HepG2 (cell line): Measurements from ENCODE around the gene GABBR2. TPM values are rescaled to one million over a fixed set of nuclear protein-coding genes. Genes with fewer than 3 reads are reported as not detected.

Source experiments
- ATAC-seq: fragments of 200-7000 bp; cut with Tn5 transposase; 3 replicates; pipeline ENCODE4 v1.9.1; 2020; ENCODE audit warnings: mild to moderate bottlenecking, moderate library complexity
- BruUV-seq: library from RNA; stranded (reverse); fragments of 400-500 nt; replicated peaks from 2 replicates; lab custom pipeline; 2021; lab: Mats Ljungman, UMichigan
- CTCF ChIA-PET: fragments of 300-600 bp; formaldehyde crosslinking; extraction: SDS; loops from one replicate; lab custom pipeline; 2021; ENCODE audit warnings: low total read pairs, inconsistent platforms, low intra/inter-chr PET ratio; lab: Yijun Ruan, JAX
- POLR2A ChIA-PET: fragments of 350-600 bp; sonication (Branson Sonifier 250); formaldehyde crosslinking; loops from one replicate; lab custom pipeline; 2020; ENCODE audit warnings: antibody characterized with exemption, inconsistent platforms; lab: Yijun Ruan, JAX
- DNase-seq: peaks from one replicate; pipeline ENCODE4 v3.0.0-alpha.2; 2015; ENCODE audit warnings: low spot score
- FAIRE-seq: peaks from 3 replicates; lab custom pipeline; 2011; peaks lifted over from hg19 to GRCh38; lab: Jason Lieb, UNC
- H2AFZ ChIP-seq: one replicate; pipeline ENCODE4 v1.6.1; 2011; ENCODE audit warnings: low read length, inconsistent platforms
- H3K27ac ChIP-seq: fragments of 300-600 bp; 3 replicates; pipeline ENCODE4 v1.8.0; 2011; ENCODE audit warnings: mixed run types, mild to moderate bottlenecking, mixed read lengths, low read length, inconsistent platforms; ENCODE audit not compliant: insufficient read depth; ENCODE audit errors: extremely low read length
- H3K27me3 ChIP-seq, 2 experiments: fragments of 200-600 bp in 1 of 2; 2 replicates in 1 of 2; 3 replicates in 1 of 2; pipeline versions ENCODE4 v1.6.0 to v1.8.0; 2011; ENCODE audit warnings: low read length in 2 of 2, mild to moderate bottlenecking in 2 of 2, moderate library complexity in 2 of 2, inconsistent platforms in 1 of 2; ENCODE audit not compliant: insufficient read depth in 2 of 2, control insufficient read depth in 1 of 2
- H3K36me3 ChIP-seq, 2 experiments: fragments of 200-600 bp in 1 of 2; replicated peaks in 1 of 2; 2 replicates in 1 of 2; 3 replicates in 1 of 2; pipeline versions ENCODE4 v1.5.1 to v1.8.0; 2011; ENCODE audit warnings: low read length in 2 of 2, inconsistent platforms in 1 of 2; ENCODE audit not compliant: insufficient read depth in 2 of 2, control insufficient read depth in 1 of 2
- H3K4me1 ChIP-seq: 2 replicates; pipeline ENCODE4 v1.5.1; 2012; ENCODE audit warnings: low read length, inconsistent platforms; ENCODE audit not compliant: insufficient read depth
- H3K4me2 ChIP-seq: 2 replicates; pipeline ENCODE4 v1.6.0; 2011; ENCODE audit warnings: low read depth, low read length, inconsistent platforms
- H3K4me3 ChIP-seq, 3 experiments: fragments of 200-600 bp in 1 of 3; sonication (generic), shearing (Covaris generic) in 1 of 3; replicated peaks in 1 of 3; 2 replicates each; pipeline ENCODE4 v1.5.1; 2011 to 2016; ENCODE audit warnings: low read length in 3 of 3, inconsistent platforms in 2 of 3, low read depth in 2 of 3, mild to moderate bottlenecking in 2 of 3, control low read depth in 1 of 3, mixed read lengths in 1 of 3; ENCODE audit not compliant: insufficient read depth in 1 of 3
- H3K79me2 ChIP-seq: one replicate; pipeline ENCODE4 v1.6.1; 2011; ENCODE audit warnings: low read length, inconsistent platforms; ENCODE audit not compliant: insufficient read depth
- H3K9ac ChIP-seq: 2 replicates; pipeline ENCODE4 v1.6.0; 2011; ENCODE audit warnings: mild to moderate bottlenecking, low read depth, low read length, inconsistent platforms; ENCODE audit not compliant: insufficient read depth
- H3K9me3 ChIP-seq: 2 replicates; pipeline ENCODE4 v1.5.1; 2012; ENCODE audit warnings: mild to moderate bottlenecking, low read length
- H4K20me1 ChIP-seq: 2 replicates; pipeline ENCODE4 v1.6.0; 2011; ENCODE audit warnings: inconsistent platforms, mild to moderate bottlenecking, low read length, moderate library complexity; ENCODE audit not compliant: insufficient read depth
- BCL6 ChIP-seq: IDR thresholded peaks from 2 replicates; pipeline ENCODE4 v1.6.1; 2016; ENCODE audit warnings: missing genetic modification reagents, missing compliant biosample characterization
- CCAR2 ChIP-seq: fragments of 200-400 bp; formaldehyde crosslinking; optimal IDR thresholded peaks from 2 replicates; pipeline ENCODE3; 2018; ENCODE audit warnings: low read depth, mild to moderate bottlenecking, low read length, moderate library complexity
- CEBPB ChIP-seq: IDR thresholded peaks from 2 replicates; pipeline ENCODE4 v1.6.1; 2011; ENCODE audit warnings: low read depth, low read length, improper control_type of control experiment, borderline replicate concordance
- FOXO1 ChIP-seq: sonication (generic); formaldehyde crosslinking; IDR thresholded peaks from 2 replicates; pipeline ENCODE4 v1.4.0; 2020; ENCODE audit warnings: missing genetic modification reagents
- HDAC6 ChIP-seq: fragments of 200-600 bp; sonication (generic); IDR thresholded peaks from 2 replicates; pipeline ENCODE4 v1.7.0; 2017; ENCODE audit warnings: mild to moderate bottlenecking, antibody characterized with exemption, low read length, low read depth
- IKZF4 ChIP-seq: sonication (generic); formaldehyde crosslinking; IDR thresholded peaks from 2 replicates; pipeline ENCODE4 v1.5.1; 2020; ENCODE audit warnings: borderline replicate concordance, mild to moderate bottlenecking, low read depth, missing genetic modification reagents; ENCODE audit errors: not compliant biosample characterization
- KDM1A ChIP-seq: IDR thresholded peaks from 2 replicates; pipeline ENCODE4 v1.6.1; 2016; ENCODE audit warnings: missing compliant biosample characterization
- ZC3H13 ChIP-seq: sonication (generic); formaldehyde crosslinking; IDR thresholded peaks from 2 replicates; pipeline ENCODE4 v1.8.1; 2023; ENCODE audit warnings: mild to moderate bottlenecking, missing genetic modification reagents, moderate library complexity
- ZNF550 ChIP-seq: sonication (generic); formaldehyde crosslinking; IDR thresholded peaks from 2 replicates; pipeline ENCODE4 v1.4.0; 2020; ENCODE audit warnings: mild to moderate bottlenecking, missing genetic modification reagents, borderline replicate concordance
- ZNF841 ChIP-seq: sonication (generic); formaldehyde crosslinking; IDR thresholded peaks from 2 replicates; pipeline ENCODE4 v1.8.1; 2023; ENCODE audit warnings: missing genetic modification reagents, borderline replicate concordance
- ZSCAN21 ChIP-seq: sonication (generic); formaldehyde crosslinking; IDR thresholded peaks from 2 replicates; pipeline ENCODE4 v1.8.0; 2022; ENCODE audit warnings: mild to moderate bottlenecking, missing genetic modification reagents, moderate library complexity, borderline replicate concordance
- WGBS: methylation state at CpG from one replicate; pipeline ENCODE4 v1.1.6; 2017; ENCODE audit warnings: low lambda C conversion rate; 5-methylcytosine and 5-hydroxymethylcytosine counted together
- in situ Hi-C: cut with HindIII; loops from 2 replicates; pipeline ENCODE4 v1.10.0; 2017; ENCODE audit warnings: low pct_unique_long_range_greater_than_20kb; ENCODE audit not compliant: extremely low pct_ligation_motif_present
- intact Hi-C: fragments of 100-400 bp; cut with micrococcal nuclease; formaldehyde crosslinking; loops from one replicate; pipeline ENCODE4 v1.10.0; 2022; ENCODE audit not compliant: unreplicated experiment
- polyA plus RNA-seq, 8 experiments: library from polyadenylated mRNA; depleted of rRNA in 3 of 8; stranded (reverse) in 7 of 8; unstranded in 1 of 8; fragments of >200 nt; fragmentation: Illumina TruSeq in 4 of 8; extraction: Trizol in 4 of 8; gene quantifications; 2 replicates each; pipeline versions ENCODE4 v1.2.1 to v1.2.3, GENCODE V29; 2011 to 2016; ENCODE audit warnings: low read depth in 4 of 8, missing spikeins in 1 of 8, mixed read lengths in 1 of 8; ENCODE audit not compliant: insufficient read depth in 1 of 8
- total RNA-seq, 5 experiments: library from RNA; depleted of rRNA; stranded (reverse); fragments of >200 nt; fragmentation: Illumina TruSeq; extraction: Trizol; gene quantifications; 2 replicates each; pipeline ENCODE4 v1.2.3, GENCODE V29; 2016; ENCODE audit warnings: low read depth in 1 of 5
- TF ChIP-seq, protein P1 (sequence below): sonication (generic); formaldehyde crosslinking; IDR thresholded peaks from 2 replicates; pipeline ENCODE4 v1.4.0; 2020; ENCODE audit warnings: missing genetic modification reagents, borderline replicate concordance
- TF ChIP-seq, protein P2 (sequence below): IDR thresholded peaks from 2 replicates; pipeline ENCODE4 v1.6.1; 2016; ENCODE audit warnings: low read depth, borderline replicate concordance

GABBR2 gene
- total and polyA plus RNA-seq, 2 of the 13 experiments (the other 11 are each of a cell fraction or from before 2014, with no cell fraction given) = 0.02 TPM; not detected in 1

DNA sequence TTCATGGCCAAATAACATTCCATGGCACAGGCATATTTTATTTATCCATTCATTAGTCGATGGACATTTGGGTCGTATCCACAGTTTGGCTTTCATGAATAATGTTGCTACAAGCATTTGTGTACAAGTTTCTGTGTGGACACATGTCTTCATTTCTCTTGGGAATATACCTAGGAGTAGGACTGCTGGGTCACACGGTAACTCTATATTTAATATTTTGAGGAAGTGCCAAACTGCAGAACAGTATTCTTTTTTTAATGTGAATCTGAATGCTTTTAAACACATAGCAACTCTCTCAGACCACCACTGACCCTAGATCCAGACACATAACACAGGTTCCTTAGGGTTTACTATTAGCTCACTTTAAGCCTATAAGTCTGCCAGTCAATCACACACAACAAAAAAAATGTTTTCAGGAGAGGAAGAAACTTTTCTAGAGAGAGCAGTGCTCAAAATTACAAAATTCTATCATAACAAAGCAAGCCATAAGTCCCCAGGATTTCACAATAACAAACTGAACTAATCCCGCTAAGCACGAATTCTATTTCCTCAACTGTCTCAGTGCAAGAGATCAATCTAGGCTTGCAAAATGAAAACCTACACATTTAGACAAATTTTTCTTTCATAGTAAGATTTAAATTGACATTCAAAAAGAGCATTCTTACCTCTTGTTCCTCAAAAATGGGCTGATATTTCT lies 41.8 kb upstream of the GABBR2 start:
- peaks cover 0 to 3% of the 10 kb centered on the region in 2 experiments; a peak in 1 of 5 replicates for H3K36me3 ChIP-seq
- H4K20me1 ChIP-seq = no peaks in the 10 kb centered on the region
- intact Hi-C loops (no loop called here), in situ Hi-C loops (no loop called here)
- H3K27me3 ChIP-seq = no peaks in the 10 kb centered on the region
- DNase-seq (no peak), ATAC-seq (no peak), FAIRE-seq (no peak)
- H3K4me1 ChIP-seq = no peaks in the 10 kb centered on the region
- TF ChIP-seq CCAR2 = no peak
- 0 out of 2 replicates have a peak, but pooled peaks have one; percentile 17 for TF ChIP-seq CEBPB
- H3K9ac ChIP-seq = no peak overlapping the region
- no peaks in the 10 kb centered on the region for H3K9me3 ChIP-seq
- no peak overlapping the region for H2AFZ ChIP-seq
- H3K27ac ChIP-seq = no peak overlapping the region
- no peaks in the 10 kb centered on the region for H3K79me2 ChIP-seq
- no peak overlapping the region for H3K4me2 ChIP-seq
- no TSS peak for BruUV-seq
- ChIA-PET POLR2A (no interaction called here), CTCF (no interaction called here)
- 94% methylated on average over 5 of the region's 5 CpGs for WGBS
- H3K4me3 ChIP-seq = no peak overlapping the region

DNA sequence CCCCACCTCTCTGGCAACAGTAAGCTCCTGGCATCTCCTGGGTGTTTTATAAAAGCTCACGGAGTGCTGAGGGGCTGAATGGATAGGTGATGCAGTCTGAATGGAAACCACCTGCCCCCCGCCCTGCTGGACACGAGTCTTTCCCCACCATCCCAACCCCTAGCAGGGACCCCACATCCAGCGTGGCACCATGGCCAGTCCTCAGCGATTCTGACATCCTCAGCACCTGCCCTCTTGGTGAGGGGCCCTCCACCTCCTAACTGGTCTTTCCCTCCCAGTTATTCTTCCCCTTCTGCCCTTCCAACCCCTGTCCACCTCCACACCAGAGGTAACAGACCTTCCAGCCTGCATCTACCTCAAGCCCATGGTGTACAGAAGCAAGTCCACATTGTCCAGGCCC lies 38.7 kb upstream of the GABBR2 start:
- Histone ChIP-seq H3K9me3 (no peaks in the 10 kb centered on the region), H3K27ac (no peak overlapping the region), H3K4me3 (no peak overlapping the region), H2AFZ (no peak overlapping the region), H3K4me1 (no peaks in the 10 kb centered on the region), H3K4me2 (no peak overlapping the region), H3K79me2 (no peaks in the 10 kb centered on the region), H4K20me1 (no peaks in the 10 kb centered on the region), H3K9ac (no peak overlapping the region), H3K36me3 (peaks cover 0 to under 1% of the 10 kb centered on the region in 2 experiments; a peak in 2 of 5 replicates), H3K27me3 (no peaks in the 10 kb centered on the region)
- CTCF ChIA-PET = no interaction called here
- intact Hi-C loops = no loop called here
- WGBS = 82% methylated on average over 5 of the region's 5 CpGs
- BruUV-seq = no TSS peak
- in situ Hi-C loops = no loop called here
- DNase-seq (no peak), ATAC-seq (no peak), FAIRE-seq (no peak)
- POLR2A ChIA-PET = no interaction called here
- TF ChIP-seq FOXO1 (CRISPR knock-in tag) (no peak), BCL6 (CRISPR knock-in tag) (no peak), KDM1A (CRISPR knock-in tag) (no peak), ZNF841 (CRISPR knock-in tag) (no peak), HDAC6 (no peak), IKZF4 (no peak), ZNF550 (CRISPR knock-in tag) (no peak), ZSCAN21 (CRISPR knock-in tag) (no peak), ZC3H13 (no peak)
- TF ChIP-seq, protein P1, sequence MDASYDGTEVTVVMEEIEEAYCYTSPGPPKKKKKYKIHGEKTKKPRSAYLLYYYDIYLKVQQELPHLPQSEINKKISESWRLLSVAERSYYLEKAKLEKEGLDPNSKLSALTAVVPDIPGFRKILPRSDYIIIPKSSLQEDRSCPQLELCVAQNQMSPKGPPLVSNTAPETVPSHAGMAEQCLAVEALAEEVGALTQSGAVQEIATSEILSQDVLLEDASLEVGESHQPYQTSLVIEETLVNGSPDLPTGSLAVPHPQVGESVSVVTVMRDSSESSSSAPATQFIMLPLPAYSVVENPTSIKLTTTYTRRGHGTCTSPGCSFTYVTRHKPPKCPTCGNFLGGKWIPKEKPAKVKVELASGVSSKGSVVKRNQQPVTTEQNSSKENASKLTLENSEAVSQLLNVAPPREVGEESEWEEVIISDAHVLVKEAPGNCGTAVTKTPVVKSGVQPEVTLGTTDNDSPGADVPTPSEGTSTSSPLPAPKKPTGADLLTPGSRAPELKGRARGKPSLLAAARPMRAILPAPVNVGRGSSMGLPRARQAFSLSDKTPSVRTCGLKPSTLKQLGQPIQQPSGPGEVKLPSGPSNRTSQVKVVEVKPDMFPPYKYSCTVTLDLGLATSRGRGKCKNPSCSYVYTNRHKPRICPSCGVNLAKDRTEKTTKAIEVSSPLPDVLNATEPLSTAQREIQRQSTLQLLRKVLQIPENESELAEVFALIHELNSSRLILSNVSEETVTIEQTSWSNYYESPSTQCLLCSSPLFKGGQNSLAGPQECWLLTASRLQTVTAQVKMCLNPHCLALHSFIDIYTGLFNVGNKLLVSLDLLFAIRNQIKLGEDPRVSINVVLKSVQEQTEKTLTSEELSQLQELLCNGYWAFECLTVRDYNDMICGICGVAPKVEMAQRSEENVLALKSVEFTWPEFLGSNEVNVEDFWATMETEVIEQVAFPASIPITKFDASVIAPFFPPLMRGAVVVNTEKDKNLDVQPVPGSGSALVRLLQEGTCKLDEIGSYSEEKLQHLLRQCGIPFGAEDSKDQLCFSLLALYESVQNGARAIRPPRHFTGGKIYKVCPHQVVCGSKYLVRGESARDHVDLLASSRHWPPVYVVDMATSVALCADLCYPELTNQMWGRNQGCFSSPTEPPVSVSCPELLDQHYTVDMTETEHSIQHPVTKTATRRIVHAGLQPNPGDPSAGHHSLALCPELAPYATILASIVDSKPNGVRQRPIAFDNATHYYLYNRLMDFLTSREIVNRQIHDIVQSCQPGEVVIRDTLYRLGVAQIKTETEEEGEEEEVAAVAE (CRISPR knock-in tag) = no peak
- TF ChIP-seq, protein P2, sequence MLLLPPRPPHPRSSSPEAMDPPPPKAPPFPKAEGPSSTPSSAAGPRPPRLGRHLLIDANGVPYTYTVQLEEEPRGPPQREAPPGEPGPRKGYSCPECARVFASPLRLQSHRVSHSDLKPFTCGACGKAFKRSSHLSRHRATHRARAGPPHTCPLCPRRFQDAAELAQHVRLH (CRISPR knock-in tag) = no peak
